Measurements from ENCODE around the gene CD33.

The CD33 gene

DNA sequence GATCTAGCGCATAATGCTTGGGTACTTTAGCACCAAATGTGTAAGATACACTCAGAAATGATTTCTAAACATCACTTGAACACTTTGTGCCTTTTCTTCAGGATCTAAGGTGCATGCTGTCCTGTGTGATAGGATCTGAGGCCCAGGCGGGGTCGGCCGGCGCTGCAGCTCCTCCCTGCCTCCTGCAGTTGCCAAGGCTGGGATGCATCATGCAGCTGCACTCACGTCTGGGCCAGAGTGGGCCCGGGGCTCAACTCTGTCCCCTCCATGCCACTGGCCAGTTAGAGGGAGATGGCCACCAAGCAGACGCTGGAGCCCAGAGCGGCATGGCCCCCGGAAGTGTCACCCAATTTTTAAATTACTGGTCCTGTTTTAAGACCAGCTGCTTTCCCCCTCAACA, 29.3 kb upstream of the CD33 start:
- no peak overlapping the region for H3K4me3 ChIP-seq (replicated peaks; ENCODE audit: low read depth, low read length)

DNA sequence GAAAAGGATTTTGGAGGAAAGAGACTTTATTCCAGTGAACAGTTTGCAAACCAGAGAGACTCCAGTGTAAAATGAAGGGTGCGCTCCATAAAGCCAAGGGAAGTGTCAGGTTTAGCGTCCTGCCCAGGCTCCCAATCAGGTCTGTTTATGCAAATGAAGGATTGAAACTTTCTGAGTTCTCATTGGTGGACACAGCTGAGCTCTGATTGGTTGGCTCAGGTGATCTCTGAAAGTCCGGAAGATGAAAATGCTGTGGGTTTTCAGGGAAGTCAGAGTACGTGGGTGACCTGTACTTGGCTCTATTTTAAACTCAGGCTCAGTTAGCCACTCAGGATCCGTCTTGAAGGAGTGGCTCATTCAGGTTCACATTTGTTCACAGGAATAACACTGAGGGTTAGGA, 28.7 kb upstream of the CD33 start:
- DNase-seq (ENCODE audit: extremely low read depth, low read depth) = no peak
- TF ChIP-seq, protein P1, sequence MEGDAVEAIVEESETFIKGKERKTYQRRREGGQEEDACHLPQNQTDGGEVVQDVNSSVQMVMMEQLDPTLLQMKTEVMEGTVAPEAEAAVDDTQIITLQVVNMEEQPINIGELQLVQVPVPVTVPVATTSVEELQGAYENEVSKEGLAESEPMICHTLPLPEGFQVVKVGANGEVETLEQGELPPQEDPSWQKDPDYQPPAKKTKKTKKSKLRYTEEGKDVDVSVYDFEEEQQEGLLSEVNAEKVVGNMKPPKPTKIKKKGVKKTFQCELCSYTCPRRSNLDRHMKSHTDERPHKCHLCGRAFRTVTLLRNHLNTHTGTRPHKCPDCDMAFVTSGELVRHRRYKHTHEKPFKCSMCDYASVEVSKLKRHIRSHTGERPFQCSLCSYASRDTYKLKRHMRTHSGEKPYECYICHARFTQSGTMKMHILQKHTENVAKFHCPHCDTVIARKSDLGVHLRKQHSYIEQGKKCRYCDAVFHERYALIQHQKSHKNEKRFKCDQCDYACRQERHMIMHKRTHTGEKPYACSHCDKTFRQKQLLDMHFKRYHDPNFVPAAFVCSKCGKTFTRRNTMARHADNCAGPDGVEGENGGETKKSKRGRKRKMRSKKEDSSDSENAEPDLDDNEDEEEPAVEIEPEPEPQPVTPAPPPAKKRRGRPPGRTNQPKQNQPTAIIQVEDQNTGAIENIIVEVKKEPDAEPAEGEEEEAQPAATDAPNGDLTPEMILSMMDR (IDR thresholded peaks at IDR 0.05; ENCODE audit: low read depth, low read length, missing control alignments) = no peak
- no peak overlapping the region for H3K4me3 ChIP-seq (replicated peaks; ENCODE audit: low read depth, low read length)

More for the DNA sequence above, 29.3 kb upstream of the CD33 start:
- TF ChIP-seq, protein P1 (IDR thresholded peaks at IDR 0.05; ENCODE audit: low read depth, low read length, missing control alignments) = no peak
- no peak for DNase-seq (ENCODE audit: extremely low read depth, low read depth)

DNA sequence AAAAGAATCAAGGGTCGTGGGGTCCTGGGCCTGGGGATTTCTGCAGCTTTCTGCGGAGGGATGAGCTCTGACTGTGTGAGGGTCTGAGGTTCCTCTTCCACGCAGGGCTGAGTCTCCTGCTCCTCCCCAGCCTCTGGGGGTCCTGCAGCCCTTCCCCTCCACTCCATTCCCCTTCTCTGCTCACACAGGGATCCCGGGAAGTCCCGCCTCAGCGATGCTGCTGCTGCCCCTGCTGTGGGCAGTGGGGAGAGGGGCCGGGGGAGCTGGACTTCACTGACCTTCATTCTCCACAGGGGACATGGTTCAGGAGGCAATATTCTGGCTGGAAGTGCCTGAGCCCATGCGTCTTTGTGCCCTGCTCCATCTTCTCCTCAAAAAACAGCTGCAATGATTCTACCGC, 26.2 kb upstream of the CD33 start:
- no peak for DNase-seq (ENCODE audit: extremely low read depth, low read depth)
- TF ChIP-seq, protein P1 (IDR thresholded peaks at IDR 0.05; ENCODE audit: low read depth, low read length, missing control alignments) = no peak
- H3K4me3 ChIP-seq (replicated peaks; ENCODE audit: low read depth, low read length) = no peak overlapping the region

DNA sequence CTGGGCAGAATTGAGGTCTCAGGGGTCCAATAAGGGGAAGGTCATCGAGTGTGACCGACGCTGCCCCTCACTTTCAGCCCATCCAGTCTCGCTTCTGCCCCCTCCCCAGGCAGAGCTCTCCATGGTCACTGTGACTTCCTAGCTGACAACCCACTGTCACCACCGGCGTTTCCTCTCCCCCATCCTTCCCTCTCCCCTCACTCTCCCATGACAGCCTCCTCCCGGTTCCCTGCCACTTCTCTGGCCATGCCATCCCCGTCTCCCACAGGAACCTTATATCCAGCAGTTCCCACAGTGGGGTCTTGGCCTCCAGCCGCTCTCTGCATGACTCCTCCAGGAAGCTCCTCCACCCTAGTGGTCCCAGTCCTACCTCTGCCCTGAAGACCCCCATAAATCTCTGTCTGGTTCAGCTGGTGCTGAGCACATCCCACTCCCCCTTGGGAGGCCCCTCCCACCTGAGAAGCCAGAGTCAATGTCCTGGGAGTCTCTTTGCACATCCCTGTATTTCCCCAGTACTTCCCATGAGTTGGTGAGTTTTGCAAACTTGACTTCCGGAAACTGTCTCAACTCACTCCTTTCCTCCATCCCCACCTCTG, 24.7 kb upstream of the CD33 start:
- TF ChIP-seq, protein P1 (IDR thresholded peaks at IDR 0.05; ENCODE audit: low read depth, low read length, missing control alignments) = no peak
- no peak for DNase-seq (ENCODE audit: extremely low read depth, low read depth)
- no peak overlapping the region for H3K4me3 ChIP-seq (replicated peaks; ENCODE audit: low read depth, low read length)

DNA sequence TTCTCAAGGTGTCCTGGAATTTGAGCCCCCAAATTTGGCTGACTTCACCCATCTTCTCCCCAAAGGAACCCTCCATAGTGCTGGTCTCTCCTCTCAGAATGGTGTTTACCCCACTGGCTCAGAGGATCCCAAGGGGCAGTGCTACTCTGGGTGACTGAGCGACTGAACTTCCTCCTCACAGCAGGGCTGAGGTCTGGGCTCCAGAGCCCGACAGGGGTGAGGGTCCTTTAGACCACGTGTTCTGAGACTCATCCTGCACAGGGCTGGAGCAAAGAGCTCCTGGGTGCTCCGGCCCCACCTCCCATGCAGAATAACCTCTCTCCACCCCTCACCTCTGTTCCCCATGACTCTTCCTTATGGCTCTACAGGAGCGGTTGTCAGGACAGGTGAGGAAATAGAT, 23.2 kb upstream of the CD33 start:
- DNase-seq (ENCODE audit: extremely low read depth, low read depth) = no peak
- no peak overlapping the region for H3K4me3 ChIP-seq (replicated peaks; ENCODE audit: low read depth, low read length)
- TF ChIP-seq, protein P1 (IDR thresholded peaks at IDR 0.05; ENCODE audit: low read depth, low read length, missing control alignments) = no peak

DNA sequence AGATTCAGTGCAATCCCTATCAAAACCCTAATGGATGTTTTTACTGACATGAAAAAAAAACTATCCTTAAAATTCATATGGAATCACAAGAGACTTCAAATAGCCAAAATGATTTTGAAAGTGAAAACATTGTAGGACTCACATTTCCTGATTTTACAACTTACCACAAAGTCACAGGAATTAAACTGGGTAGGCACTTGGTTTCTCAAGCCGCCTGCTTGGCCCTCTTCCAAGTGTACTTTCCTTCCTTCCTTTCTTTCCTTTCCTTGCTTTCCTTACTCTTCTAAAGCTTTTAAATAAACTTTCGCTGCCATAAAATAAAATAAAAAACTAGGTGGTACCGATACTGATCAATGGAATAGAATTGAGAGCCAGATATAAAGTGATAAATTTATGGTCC, 21.0 kb upstream of the CD33 start:
- no peak overlapping the region for H3K4me3 ChIP-seq (replicated peaks; ENCODE audit: low read depth, low read length)
- TF ChIP-seq, protein P1 (IDR thresholded peaks at IDR 0.05; ENCODE audit: low read depth, low read length, missing control alignments) = no peak
- no peak for DNase-seq (ENCODE audit: extremely low read depth, low read depth)

DNA sequence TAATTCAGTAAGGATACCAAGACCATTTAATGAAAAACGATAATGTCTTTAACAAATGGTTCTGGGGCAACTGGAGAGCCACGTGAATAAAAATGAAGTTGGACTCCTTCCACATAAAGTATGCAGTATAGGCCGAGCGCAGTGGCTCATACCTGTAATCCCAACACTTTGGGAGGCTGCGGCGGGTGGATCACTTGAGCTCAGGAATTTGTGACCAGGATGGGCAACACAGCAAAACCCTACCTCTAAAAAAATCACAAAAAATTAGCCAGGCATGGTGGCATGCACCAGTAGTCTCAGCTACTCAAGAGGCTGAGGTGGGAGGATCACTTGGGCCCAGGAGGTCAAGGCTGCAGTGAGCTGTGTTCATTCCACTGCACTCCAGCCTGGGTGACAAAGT, 20.6 kb upstream of the CD33 start:
- H3K4me3 ChIP-seq (replicated peaks; ENCODE audit: low read depth, low read length) = no peak overlapping the region
- TF ChIP-seq, protein P1 (IDR thresholded peaks at IDR 0.05; ENCODE audit: low read depth, low read length, missing control alignments) = no peak
- DNase-seq (ENCODE audit: extremely low read depth, low read depth) = no peak
